Lung (tissue), 12 donors: ENCODE data around the gene TGOLN2. TPM values are rescaled to one million over a fixed set of nuclear protein-coding genes. Genes with fewer than 3 reads are reported as not detected.
"Not testable (repeated sequence)": the region's sequence is repeated elsewhere in the genome, so short reads cannot be mapped to it uniquely, and the experiment has no call there.

Experiments
- ATAC-seq: fragments of 200-7000 bp; cut with Tn5 transposase; one replicate; pipeline ENCODE4 v1.9.1; 2020; ENCODE audit warnings: moderate number of reproducible peaks; ENCODE audit not compliant: insufficient read depth, low FRiP score
- DNase-seq, 3 donors: peaks; one replicate each; pipeline ENCODE4 v3.0.0-alpha.2; 2013 to 2017
- H3K27ac ChIP-seq, 2 donors: one replicate each; pipeline ENCODE4 v1.5.1; 2013; ENCODE audit warnings: mild to moderate bottlenecking in 2 of 2, moderate library complexity in 2 of 2, control low read depth in 1 of 2, inconsistent platforms in 1 of 2, low read depth in 1 of 2, low read length in 1 of 2
- H3K27me3 ChIP-seq, 3 donors: one replicate each; pipeline ENCODE4 v1.5.1; 2013; ENCODE audit warnings: low read length in 2 of 3; ENCODE audit not compliant: control insufficient read depth in 3 of 3, insufficient read depth in 3 of 3
- H3K36me3 ChIP-seq, 4 donors: one replicate each; pipeline ENCODE4 v1.5.1; 2013; ENCODE audit warnings: low read length in 4 of 4, mild to moderate bottlenecking in 1 of 4, moderate library complexity in 1 of 4; ENCODE audit not compliant: control insufficient read depth in 4 of 4, insufficient read depth in 4 of 4
- H3K4me1 ChIP-seq, 5 donors: one replicate each; pipeline ENCODE4 v1.5.1; 2013; ENCODE audit warnings: low read length in 5 of 5, mild to moderate bottlenecking in 2 of 5, moderate library complexity in 1 of 5; ENCODE audit not compliant: control insufficient read depth in 5 of 5, insufficient read depth in 5 of 5
- H3K4me3 ChIP-seq: one replicate; pipeline ENCODE4 v1.5.1; 2013; ENCODE audit warnings: mild to moderate bottlenecking, control low read depth, moderate library complexity
- H3K9ac ChIP-seq, 2 donors: one replicate each; pipeline ENCODE4 v1.5.1; 2013; ENCODE audit warnings: low read length in 2 of 2, control low read depth in 1 of 2; ENCODE audit not compliant: insufficient read depth in 1 of 2
- H3K9me3 ChIP-seq, 4 donors: one replicate each; pipeline ENCODE4 v1.5.1; 2013; ENCODE audit warnings: low read length in 3 of 4, mild to moderate bottlenecking in 1 of 4, moderate library complexity in 1 of 4; ENCODE audit not compliant: control insufficient read depth in 4 of 4, insufficient read depth in 3 of 4
- WGBS, 2 donors: extraction: QIAGEN DNeasy Blood & Tissue Kit; methylation state at CpG; one replicate each; pipeline ENCODE4 v1.1.7; 2013; 5-methylcytosine and 5-hydroxymethylcytosine counted together
- polyA plus RNA-seq, 2 donors: library from polyadenylated mRNA; stranded (reverse); fragments of 200-250 nt; gene quantifications; one replicate each; pipeline ENCODE4 v1.2.1, GENCODE V29; 2013
- total RNA-seq, 2 donors: library from RNA; depleted of rRNA in 1 of 2; stranded (reverse); fragments of >200 nt in 1 of 2; gene quantifications; one replicate each; pipeline ENCODE4 v1.2.1, GENCODE V29; 2014 to 2021
- TF ChIP-seq, protein P1 (sequence below): IDR thresholded peaks from 2 replicates; pipeline ENCODE4 v1.5.1; 2012; ENCODE audit warnings: mild to moderate bottlenecking; ENCODE audit errors: control extremely low read depth, extremely low read depth
- donor health status: control.
- donor health status: control.
- donor health status: Bipolar disorder and iron deficiency.
- donor health status: healthy.
- donor health status: DM: yes; HTN: yes; CAD: no.

Gene TGOLN2
- total and polyA plus RNA-seq, 4 donors = 24.6 to 145 (median 82.6) TPM

DNA sequence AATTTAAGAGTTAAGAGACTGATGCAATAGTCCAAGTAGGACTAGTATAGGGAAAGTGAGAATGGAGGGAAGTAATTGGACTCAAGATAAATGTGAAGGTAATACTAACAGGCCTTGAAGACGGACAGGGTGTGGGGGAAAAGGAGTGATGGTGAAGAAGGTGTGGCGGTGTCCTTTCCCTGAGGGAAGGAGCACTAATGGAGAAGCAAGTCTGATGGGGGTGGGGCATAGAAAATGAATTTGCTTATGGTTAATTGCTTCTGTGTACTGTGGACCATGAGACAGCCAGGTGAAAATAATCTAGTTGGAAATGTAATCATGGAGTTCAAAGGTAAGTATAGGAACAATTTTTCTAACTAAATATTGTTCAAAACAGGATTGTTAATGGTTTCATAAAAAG is 7.1 kb upstream of the TGOLN2 start:
- H3K27me3 ChIP-seq = no peaks in the 10 kb centered on the region
- DNase-seq (no peak), ATAC-seq (no peak)
- H3K4me3 ChIP-seq = no peak overlapping the region
- 45 to 50% methylated on average over 2 of the region's 2 CpGs for WGBS, 2 donors
- no peak overlapping the region for H3K27ac ChIP-seq
- TF ChIP-seq, protein P1, sequence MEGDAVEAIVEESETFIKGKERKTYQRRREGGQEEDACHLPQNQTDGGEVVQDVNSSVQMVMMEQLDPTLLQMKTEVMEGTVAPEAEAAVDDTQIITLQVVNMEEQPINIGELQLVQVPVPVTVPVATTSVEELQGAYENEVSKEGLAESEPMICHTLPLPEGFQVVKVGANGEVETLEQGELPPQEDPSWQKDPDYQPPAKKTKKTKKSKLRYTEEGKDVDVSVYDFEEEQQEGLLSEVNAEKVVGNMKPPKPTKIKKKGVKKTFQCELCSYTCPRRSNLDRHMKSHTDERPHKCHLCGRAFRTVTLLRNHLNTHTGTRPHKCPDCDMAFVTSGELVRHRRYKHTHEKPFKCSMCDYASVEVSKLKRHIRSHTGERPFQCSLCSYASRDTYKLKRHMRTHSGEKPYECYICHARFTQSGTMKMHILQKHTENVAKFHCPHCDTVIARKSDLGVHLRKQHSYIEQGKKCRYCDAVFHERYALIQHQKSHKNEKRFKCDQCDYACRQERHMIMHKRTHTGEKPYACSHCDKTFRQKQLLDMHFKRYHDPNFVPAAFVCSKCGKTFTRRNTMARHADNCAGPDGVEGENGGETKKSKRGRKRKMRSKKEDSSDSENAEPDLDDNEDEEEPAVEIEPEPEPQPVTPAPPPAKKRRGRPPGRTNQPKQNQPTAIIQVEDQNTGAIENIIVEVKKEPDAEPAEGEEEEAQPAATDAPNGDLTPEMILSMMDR = no peak
- no peaks in the 10 kb centered on the region for H3K4me1 ChIP-seq
- H3K9me3 ChIP-seq = no peaks in the 10 kb centered on the region
- H3K9ac ChIP-seq = no peak overlapping the region
- H3K36me3 ChIP-seq = no peaks in the 10 kb centered on the region

DNA sequence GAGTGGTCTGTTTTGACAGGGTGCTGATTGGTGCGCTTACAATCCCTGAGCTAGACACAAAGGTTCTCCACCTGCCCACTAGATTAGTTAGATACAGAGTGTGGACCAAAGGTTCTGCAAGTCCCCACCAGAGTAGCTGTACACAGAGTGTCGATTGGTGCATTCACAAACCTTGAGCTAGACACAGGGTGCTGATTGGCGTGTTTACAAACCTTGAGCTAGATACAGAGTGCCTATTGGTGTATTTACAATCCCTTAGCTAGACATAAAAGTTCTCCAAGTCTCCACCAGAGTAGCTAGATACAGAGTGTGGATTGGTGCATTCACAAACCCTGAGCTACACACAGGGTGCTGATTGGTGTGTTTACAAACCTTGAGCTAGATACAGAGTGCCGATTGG is 6.1 kb upstream of the TGOLN2 start:
- H3K9ac ChIP-seq, H3K36me3 ChIP-seq, H3K4me3 ChIP-seq, ATAC-seq, DNase-seq, H3K9me3 ChIP-seq, H3K27me3 ChIP-seq, H3K4me1 ChIP-seq, H3K27ac ChIP-seq: not testable (repeated sequence)
- 96 to 99% methylated on average over 4 of the region's 4 CpGs for WGBS, 2 donors

DNA sequence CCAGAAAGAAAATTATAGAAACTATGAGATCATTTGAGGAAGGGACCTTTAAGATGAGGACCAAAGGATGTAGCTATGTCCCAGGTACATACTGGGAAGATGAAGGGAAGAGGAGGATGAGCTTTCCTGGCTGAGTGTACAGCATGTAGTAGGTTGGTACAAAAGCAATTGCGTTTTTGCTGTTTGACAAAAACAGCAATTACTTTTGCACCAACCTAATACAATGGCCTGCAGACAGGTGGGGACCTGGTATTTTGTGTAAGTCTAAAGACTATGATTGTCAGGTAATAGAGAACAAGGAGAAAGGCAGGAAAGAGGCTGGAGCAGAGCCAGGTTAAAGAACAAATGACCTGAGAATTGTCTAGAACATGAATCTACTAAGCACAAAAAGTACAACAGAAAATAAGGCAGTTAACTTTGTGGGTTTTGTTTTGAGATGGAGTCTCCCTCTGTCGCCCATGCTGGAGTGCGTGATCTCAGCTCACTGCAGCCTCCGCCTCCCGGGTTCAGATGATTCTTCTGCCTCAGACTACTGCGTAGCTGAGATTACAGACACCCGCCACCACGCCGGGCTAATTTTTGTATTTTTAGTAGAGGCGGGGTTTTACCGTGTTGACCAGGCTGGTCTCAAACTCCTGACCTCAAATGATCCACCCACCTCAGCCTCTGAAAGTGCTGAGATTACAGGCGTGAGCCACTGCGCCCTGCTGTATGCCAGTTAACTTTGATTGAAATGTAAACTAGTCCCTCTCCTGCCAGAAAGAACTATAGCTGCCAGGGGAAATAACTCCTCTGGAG is 3.2 kb upstream of the TGOLN2 start:
- Histone ChIP-seq H3K27me3 (no peaks in the 10 kb centered on the region), H3K4me3 (no peak overlapping the region), H3K36me3 (peaks cover 0 to 9% (median 1%) of the 10 kb centered on the region in 4 donors), H3K9ac (no peak overlapping the region), H3K4me1 (peaks cover 0 to 24% (median 4%) of the 10 kb centered on the region in 5 donors), H3K27ac (no peak overlapping the region), H3K9me3 (no peaks in the 10 kb centered on the region)
- WGBS, 2 donors = 87 to 92% methylated on average over 13 of the region's 13 CpGs
- DNase-seq (no peak), ATAC-seq (no peak)
- TF ChIP-seq, protein P1 = no peak

DNA sequence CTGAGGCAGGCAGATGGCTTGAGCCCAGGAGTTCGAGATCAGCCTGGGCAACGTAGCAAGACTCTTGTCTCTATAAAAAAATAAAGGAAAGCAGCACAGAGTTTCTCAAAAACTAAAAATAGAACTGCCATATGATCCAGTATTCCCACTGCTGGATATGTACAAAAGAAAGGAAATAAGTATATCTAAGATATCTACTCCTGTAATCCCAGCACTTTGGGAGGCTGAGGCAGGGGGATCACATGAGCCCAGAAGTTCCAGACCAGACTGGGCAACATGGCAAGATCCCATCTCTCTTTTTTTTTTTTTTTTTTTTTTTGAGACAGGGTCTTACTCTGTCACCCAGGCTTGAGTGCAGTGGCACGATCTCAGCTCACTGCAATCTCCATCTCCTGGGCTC is 1.9 kb upstream of the TGOLN2 start:
- H3K4me1 ChIP-seq = peaks cover 0 to 35% (median 9%) of the 10 kb centered on the region in 5 donors
- H3K9ac ChIP-seq, DNase-seq, H3K27ac ChIP-seq, H3K4me3 ChIP-seq, H3K36me3 ChIP-seq, H3K27me3 ChIP-seq, H3K9me3 ChIP-seq, ATAC-seq: not testable (repeated sequence)
- 83 to 95% methylated on average over 3 of the region's 3 CpGs for WGBS, 2 donors
